Measurements from ENCODE around the gene RAB28.

RAB28 gene

GRCh38 chr4:13484122-13484748 lies at the start of gene RAB28:
Gene RAB28 (minus strand): TSS chr4:13484340.
- no peaks in the 10 kb centered on the region for H3K36me3 ChIP-seq (ENCODE audit: control insufficient read depth in 2 of 2, insufficient read depth in 2 of 2, low read length in 2 of 2)
- H3K27me3 ChIP-seq (ENCODE audit: control insufficient read depth in 1 of 2, insufficient read depth in 2 of 2, low read length in 2 of 2) = no peaks in the 10 kb centered on the region
- H3K9me3 ChIP-seq (ENCODE audit: control insufficient read depth in 2 of 2, low read length in 2 of 2) = no peaks in the 10 kb centered on the region
- H3K9ac ChIP-seq (ENCODE audit: low read length in 2 of 2) = peak within 1 kb of the TSS; percentile 85 to 91
- H3K4me1 ChIP-seq (ENCODE audit: control insufficient read depth, insufficient read depth, low read length) = peaks cover 20% of the 10 kb centered on the region
- H3K4me3 ChIP-seq (ENCODE audit: low read length in 2 of 2) = peak within 1 kb of the TSS; percentile 85 to 89
- peak within 1 kb of the TSS; percentile 96 for H3K27ac ChIP-seq (ENCODE audit: low read length)

GRCh38 chr4:13531625-13531998 lies 47.5 kb upstream of the RAB28 start:
- no peak overlapping the region for H3K27ac ChIP-seq (ENCODE audit: low read length)
- peak overlapping the region in 1 of 2 donors; percentile 29 for H3K9ac ChIP-seq (ENCODE audit: low read length in 2 of 2)
- peak overlapping the region in 1 of 2 donors; percentile 38 for H3K4me3 ChIP-seq (ENCODE audit: low read length in 2 of 2)
- H3K36me3 ChIP-seq (ENCODE audit: control insufficient read depth in 2 of 2, insufficient read depth in 2 of 2, low read length in 2 of 2) = no peaks in the 10 kb centered on the region
- peaks cover 0 to 30% of the 10 kb centered on the region in 2 donors for H3K27me3 ChIP-seq (ENCODE audit: control insufficient read depth in 1 of 2, insufficient read depth in 2 of 2, low read length in 2 of 2)
- peaks cover 15% of the 10 kb centered on the region for H3K4me1 ChIP-seq (ENCODE audit: control insufficient read depth, insufficient read depth, low read length)
- no peaks in the 10 kb centered on the region for H3K9me3 ChIP-seq (ENCODE audit: control insufficient read depth in 2 of 2, low read length in 2 of 2)

- Histone ChIP-seq H3K4me3 (ENCODE audit: low read length in 2 of 2) (peak overlapping the region in 1 of 2 donors; percentile 38), H3K27ac (ENCODE audit: low read length) (no peak overlapping the region), H3K36me3 (ENCODE audit: control insufficient read depth in 2 of 2, insufficient read depth in 2 of 2, low read length in 2 of 2) (no peaks in the 10 kb centered on the region), H3K9ac (ENCODE audit: low read length in 2 of 2) (peak overlapping the region in 1 of 2 donors; percentile 29), H3K27me3 (ENCODE audit: control insufficient read depth in 1 of 2, insufficient read depth in 2 of 2, low read length in 2 of 2) (peaks cover 0 to 30% of the 10 kb centered on the region in 2 donors), H3K4me1 (ENCODE audit: control insufficient read depth, insufficient read depth, low read length) (peaks cover 12% of the 10 kb centered on the region), H3K9me3 (ENCODE audit: control insufficient read depth in 2 of 2, low read length in 2 of 2) (no peaks in the 10 kb centered on the region)
These were observed 46.9 kb upstream of the RAB28 start for GRCh38 chr4:13530823-13531624.

DNA sequence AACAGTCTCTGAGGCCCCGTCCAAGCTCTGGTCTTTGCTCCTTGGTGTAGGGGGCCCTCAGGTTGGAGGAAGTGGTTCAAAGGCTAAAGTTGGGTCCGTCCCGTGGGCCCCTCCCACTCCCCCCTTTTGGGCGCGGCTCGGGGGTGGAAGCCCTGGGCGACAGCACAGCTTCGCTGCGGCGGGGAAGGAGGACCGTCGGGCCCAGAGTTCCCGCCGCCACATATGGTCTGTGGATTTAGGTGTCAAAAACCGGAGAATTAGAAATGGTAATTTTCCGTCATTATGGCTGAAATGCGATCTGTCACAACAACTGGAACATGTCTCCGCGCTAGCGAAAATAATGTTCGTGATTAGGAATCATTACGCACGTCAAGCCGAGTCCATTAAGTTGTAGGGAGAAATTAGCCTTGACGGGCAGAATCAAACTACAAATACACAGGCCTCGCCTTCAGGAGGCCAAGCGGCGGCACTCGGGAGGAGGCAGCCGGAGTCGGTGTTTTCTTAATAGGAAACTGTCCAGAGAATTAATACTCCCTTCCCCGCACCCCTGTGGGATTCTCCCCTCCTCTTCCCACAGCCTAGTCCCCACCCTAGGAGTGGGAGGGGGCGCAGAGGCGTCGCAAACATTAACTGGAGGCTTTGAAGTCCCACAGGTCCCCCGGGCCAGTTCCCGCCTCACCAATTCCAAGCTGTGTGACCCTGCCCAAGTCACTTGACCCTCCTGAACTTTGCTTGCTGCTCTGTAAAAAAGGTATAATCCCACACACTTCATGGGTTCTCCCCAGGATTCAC lies 45.2 kb upstream of the RAB28 start:
- Histone ChIP-seq H3K27ac (ENCODE audit: low read length) (no peak overlapping the region), H3K27me3 (ENCODE audit: control insufficient read depth in 1 of 2, insufficient read depth in 2 of 2, low read length in 2 of 2) (peaks cover 0 to 43% of the 10 kb centered on the region in 2 donors), H3K9ac (ENCODE audit: low read length in 2 of 2) (no peak overlapping the region), H3K9me3 (ENCODE audit: control insufficient read depth in 2 of 2, low read length in 2 of 2) (peaks cover 3 to 6% of the 10 kb centered on the region in 2 donors), H3K36me3 (ENCODE audit: control insufficient read depth in 2 of 2, insufficient read depth in 2 of 2, low read length in 2 of 2) (peaks cover 0 to 6% of the 10 kb centered on the region in 2 donors), H3K4me3 (ENCODE audit: low read length in 2 of 2) (peak overlapping the region in 1 of 2 donors; percentile 20), H3K4me1 (ENCODE audit: control insufficient read depth, insufficient read depth, low read length) (peaks cover 10% of the 10 kb centered on the region)

- H3K27me3 ChIP-seq (ENCODE audit: control insufficient read depth in 1 of 2, insufficient read depth in 2 of 2, low read length in 2 of 2) = peaks cover 0 to 46% of the 10 kb centered on the region in 2 donors
- no peak overlapping the region for H3K9ac ChIP-seq (ENCODE audit: low read length in 2 of 2)
- no peak overlapping the region for H3K27ac ChIP-seq (ENCODE audit: low read length)
- H3K36me3 ChIP-seq (ENCODE audit: control insufficient read depth in 2 of 2, insufficient read depth in 2 of 2, low read length in 2 of 2) = peaks cover 0 to 7% of the 10 kb centered on the region in 2 donors
- H3K9me3 ChIP-seq (ENCODE audit: control insufficient read depth in 2 of 2, low read length in 2 of 2) = peaks cover 4 to 8% of the 10 kb centered on the region in 2 donors
- H3K4me3 ChIP-seq (ENCODE audit: low read length in 2 of 2) = no peak overlapping the region
- H3K4me1 ChIP-seq (ENCODE audit: control insufficient read depth, insufficient read depth, low read length) = peaks cover 10% of the 10 kb centered on the region
These were observed 44.6 kb upstream of the RAB28 start for GRCh38 chr4:13528821-13529127.

- H3K27ac ChIP-seq (ENCODE audit: low read length) = no peak overlapping the region
- peak overlapping the region; percentile 40 to 41 for H3K4me3 ChIP-seq (ENCODE audit: low read length in 2 of 2)
- H3K9me3 ChIP-seq (ENCODE audit: control insufficient read depth in 2 of 2, low read length in 2 of 2) = peaks cover 4 to 8% of the 10 kb centered on the region in 2 donors
- peaks cover 0 to 7% of the 10 kb centered on the region in 2 donors for H3K36me3 ChIP-seq (ENCODE audit: control insufficient read depth in 2 of 2, insufficient read depth in 2 of 2, low read length in 2 of 2)
- peaks cover 10% of the 10 kb centered on the region for H3K4me1 ChIP-seq (ENCODE audit: control insufficient read depth, insufficient read depth, low read length)
- no peak overlapping the region for H3K9ac ChIP-seq (ENCODE audit: low read length in 2 of 2)
- peaks cover 0 to 48% of the 10 kb centered on the region in 2 donors for H3K27me3 ChIP-seq (ENCODE audit: control insufficient read depth in 1 of 2, insufficient read depth in 2 of 2, low read length in 2 of 2)
These were observed 44.1 kb upstream of the RAB28 start for GRCh38 chr4:13527981-13528820.

GRCh38 chr4:13527192-13527980 lies 43.2 kb upstream of the RAB28 start:
- Histone ChIP-seq H3K27me3 (ENCODE audit: control insufficient read depth in 1 of 2, insufficient read depth in 2 of 2, low read length in 2 of 2) (peaks cover 0 to 52% of the 10 kb centered on the region in 2 donors), H3K9ac (ENCODE audit: low read length in 2 of 2) (peak overlapping the region in 1 of 2 donors; percentile 16), H3K4me3 (ENCODE audit: low read length in 2 of 2) (peak overlapping the region; percentile 22 to 41), H3K27ac (ENCODE audit: low read length) (no peak overlapping the region), H3K4me1 (ENCODE audit: control insufficient read depth, insufficient read depth, low read length) (peaks cover 10% of the 10 kb centered on the region), H3K36me3 (ENCODE audit: control insufficient read depth in 2 of 2, insufficient read depth in 2 of 2, low read length in 2 of 2) (peaks cover 0 to 7% of the 10 kb centered on the region in 2 donors), H3K9me3 (ENCODE audit: control insufficient read depth in 2 of 2, low read length in 2 of 2) (peaks cover 4 to 8% of the 10 kb centered on the region in 2 donors)

DNA sequence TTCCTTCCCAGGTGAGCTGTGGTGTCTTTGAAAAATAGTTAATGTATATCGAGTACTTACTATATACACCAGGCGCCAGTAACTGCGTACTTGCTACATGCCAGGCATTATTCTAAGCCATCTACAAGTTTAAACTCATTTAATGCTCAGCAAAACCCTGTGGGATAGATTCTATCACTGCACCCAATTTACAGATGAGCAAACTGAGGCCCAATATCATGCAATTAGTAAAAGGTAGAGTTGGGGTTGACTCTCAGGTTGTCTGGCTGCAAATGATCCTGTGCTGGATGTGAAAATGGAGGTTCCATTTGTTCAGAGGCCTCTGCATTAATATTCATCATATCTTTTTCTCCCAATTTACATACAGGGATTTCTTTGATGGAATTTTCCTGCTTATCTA lies 42.5 kb upstream of the RAB28 start:
- no peak overlapping the region for H3K27ac ChIP-seq (ENCODE audit: low read length)
- no peak overlapping the region for H3K9ac ChIP-seq (ENCODE audit: low read length in 2 of 2)
- peaks cover 4 to 8% of the 10 kb centered on the region in 2 donors for H3K9me3 ChIP-seq (ENCODE audit: control insufficient read depth in 2 of 2, low read length in 2 of 2)
- no peak overlapping the region for H3K4me3 ChIP-seq (ENCODE audit: low read length in 2 of 2)
- H3K27me3 ChIP-seq (ENCODE audit: control insufficient read depth in 1 of 2, insufficient read depth in 2 of 2, low read length in 2 of 2) = peaks cover 0 to 57% of the 10 kb centered on the region in 2 donors
- H3K4me1 ChIP-seq (ENCODE audit: control insufficient read depth, insufficient read depth, low read length) = peaks cover 10% of the 10 kb centered on the region
- peaks cover 0 to 7% of the 10 kb centered on the region in 2 donors for H3K36me3 ChIP-seq (ENCODE audit: control insufficient read depth in 2 of 2, insufficient read depth in 2 of 2, low read length in 2 of 2)

- Histone ChIP-seq H3K4me3 (ENCODE audit: low read length in 2 of 2) (no peak overlapping the region), H3K4me1 (ENCODE audit: control insufficient read depth, insufficient read depth, low read length) (peaks cover 10% of the 10 kb centered on the region), H3K9ac (ENCODE audit: low read length in 2 of 2) (no peak overlapping the region), H3K27ac (ENCODE audit: low read length) (no peak overlapping the region), H3K36me3 (ENCODE audit: control insufficient read depth in 2 of 2, insufficient read depth in 2 of 2, low read length in 2 of 2) (peaks cover 0 to 7% of the 10 kb centered on the region in 2 donors), H3K27me3 (ENCODE audit: control insufficient read depth in 1 of 2, insufficient read depth in 2 of 2, low read length in 2 of 2) (peaks cover 0 to 51% of the 10 kb centered on the region in 2 donors), H3K9me3 (ENCODE audit: control insufficient read depth in 2 of 2, low read length in 2 of 2) (peaks cover 4 to 8% of the 10 kb centered on the region in 2 donors)
These were observed 41.6 kb upstream of the RAB28 start for GRCh38 chr4:13525606-13526281.

Measured in stomach smooth muscle (tissue), 2 donors.